GM12878 (cell line): ENCODE data around the gene MYBPC2. TPM values are rescaled to one million over a fixed set of nuclear protein-coding genes. Genes with fewer than 3 reads are reported as not detected.

Experiments
- ATAC-seq: fragments of 200-7000 bp; cut with Tn5 transposase; 3 replicates; pipeline ENCODE4 v1.9.1; 2020; ENCODE audit warnings: mild to moderate bottlenecking, moderate library complexity
- BruUV-seq: library from RNA; stranded (reverse); fragments of 400-500 nt; replicated peaks from 2 replicates; lab custom pipeline; 2021; lab: Mats Ljungman, UMichigan
- CTCF ChIA-PET: fragments of 300-600 bp; sonication (Branson Sonifier 250); formaldehyde crosslinking; extraction: SDS; loops from one replicate; lab custom pipeline; 2021; ENCODE audit warnings: inconsistent platforms; lab: Yijun Ruan, JAX
- POLR2A ChIA-PET: fragments of 350-600 bp; formaldehyde crosslinking; extraction: SDS; loops from one replicate; lab custom pipeline; 2021; ENCODE audit warnings: inconsistent platforms; lab: Charles Lee
- RAD21 ChIA-PET: fragments of 300-600 bp; sonication (Branson Sonifier 250); formaldehyde crosslinking; loops from one replicate; lab custom pipeline; 2023; ENCODE audit warnings: antibody characterized with exemption; ENCODE audit not compliant: unreplicated experiment; lab: Charles Lee
- SMC1A ChIA-PET: fragments of 300-600 bp; sonication (Branson Sonifier 250); formaldehyde crosslinking; loops from one replicate; lab custom pipeline; 2023; ENCODE audit not compliant: unreplicated experiment, uncharacterized antibody; lab: Charles Lee
- DNase-seq: peaks from one replicate; pipeline ENCODE4 v3.0.0-alpha.2; 2011; ENCODE audit warnings: low read depth, low spot score
- FAIRE-seq: peaks from 3 replicates; lab custom pipeline; 2011; peaks lifted over from hg19 to GRCh38; lab: Jason Lieb, UNC
- H2AFZ ChIP-seq: 2 replicates; pipeline ENCODE4 v1.6.0; 2011; ENCODE audit warnings: low read depth, low read length, control low read depth; ENCODE audit not compliant: control insufficient read depth
- H3K27ac ChIP-seq: 2 replicates; pipeline ENCODE4 v1.5.1; 2011; ENCODE audit warnings: control low read depth; ENCODE audit not compliant: control insufficient read depth, insufficient read depth
- H3K27me3 ChIP-seq, 2 experiments: replicated peaks in 1 of 2; 2 replicates each; pipeline versions ENCODE4 v1.6.0 to v1.6.1; 2011; ENCODE audit warnings: low read length in 1 of 2; ENCODE audit not compliant: control insufficient read depth in 2 of 2, insufficient read depth in 2 of 2
- H3K36me3 ChIP-seq, 2 experiments: 2 replicates each; pipeline ENCODE4 v1.5.1; 2011; ENCODE audit warnings: low read length in 1 of 2; ENCODE audit not compliant: control insufficient read depth in 2 of 2, insufficient read depth in 2 of 2
- H3K4me1 ChIP-seq: 2 replicates; pipeline ENCODE4 v1.6.1; 2011; ENCODE audit warnings: mild to moderate bottlenecking, low read length, moderate library complexity, mixed read lengths; ENCODE audit not compliant: control insufficient read depth, insufficient read depth
- H3K4me2 ChIP-seq: 2 replicates; pipeline ENCODE4 v1.6.0; 2011; ENCODE audit warnings: control low read depth; ENCODE audit not compliant: control insufficient read depth, insufficient read depth
- H3K4me3 ChIP-seq: fragments of 200-600 bp; sonication (generic); 2 replicates; pipeline ENCODE4 v1.5.1; 2016
- H3K79me2 ChIP-seq: 2 replicates; pipeline ENCODE4 v1.6.0; 2011; ENCODE audit warnings: low read length; ENCODE audit not compliant: control insufficient read depth, insufficient read depth
- H3K9ac ChIP-seq: 2 replicates; pipeline ENCODE4 v1.8.0; 2011; ENCODE audit warnings: low read length, control low read depth, mixed read lengths; ENCODE audit not compliant: control insufficient read depth, insufficient read depth
- H3K9me3 ChIP-seq: replicated peaks from 3 replicates; pipeline ENCODE4 v1.5.1; 2011; ENCODE audit warnings: mild to moderate bottlenecking, low read length; ENCODE audit not compliant: control insufficient read depth, insufficient read depth
- H4K20me1 ChIP-seq: 2 replicates; pipeline ENCODE4 v1.6.0; 2011; ENCODE audit not compliant: control insufficient read depth, insufficient read depth
- CBFB ChIP-seq: IDR thresholded peaks from 2 replicates; pipeline ENCODE4 v1.6.1; 2016; ENCODE audit warnings: antibody characterized with exemption, low read depth
- DPF2 ChIP-seq: fragments of 450-650 bp; IDR thresholded peaks from 2 replicates; pipeline ENCODE4 v1.6.1; 2017; ENCODE audit warnings: mild to moderate bottlenecking
- IKZF2 ChIP-seq, 2 experiments: fragments of 450-650 bp; IDR thresholded peaks; 2 replicates each; pipeline ENCODE4 v1.6.1; 2017; ENCODE audit warnings: mild to moderate bottlenecking in 2 of 2, moderate library complexity in 2 of 2
- IRF4 ChIP-seq: IDR thresholded peaks from 2 replicates; pipeline ENCODE4 v1.6.1; 2011; ENCODE audit warnings: low read depth, low read length
- MTA2 ChIP-seq: fragments of 450-650 bp; IDR thresholded peaks from 2 replicates; pipeline ENCODE4 v1.6.1; 2016; ENCODE audit warnings: low read depth, mild to moderate bottlenecking, moderate library complexity
- NR2F1 ChIP-seq: fragments of 450-650 bp; conservative IDR thresholded peaks from 2 replicates; pipeline ENCODE4 v1.6.1; 2017; ENCODE audit warnings: mild to moderate bottlenecking
- PAX8 ChIP-seq: fragments of 450-650 bp; IDR thresholded peaks from 2 replicates; pipeline ENCODE4 v1.6.1; 2017; ENCODE audit warnings: mild to moderate bottlenecking, moderate library complexity
- POLR2AphosphoS2 ChIP-seq: IDR thresholded peaks from 2 replicates; pipeline ENCODE4 v1.6.1; 2011; ENCODE audit warnings: low read depth, mild to moderate bottlenecking, low read length, improper control_type of control experiment, moderate library complexity
- RUNX3 ChIP-seq: IDR thresholded peaks from 2 replicates; pipeline ENCODE4 v1.6.1; 2012; ENCODE audit warnings: low read length, inconsistent platforms
- SMAD1 ChIP-seq: fragments of 450-650 bp; IDR thresholded peaks from 2 replicates; pipeline ENCODE4 v1.6.1; 2018; ENCODE audit warnings: mild to moderate bottlenecking, low read depth; ENCODE audit not compliant: partially characterized antibody
- SMAD5 ChIP-seq: IDR thresholded peaks from 2 replicates; pipeline ENCODE4 v1.6.1; 2016; ENCODE audit warnings: antibody characterized with exemption, low read depth
- SREBF1 ChIP-seq: IDR thresholded peaks from 2 replicates; pipeline ENCODE4 v1.6.1; 2012; ENCODE audit warnings: mild to moderate bottlenecking, low read length
- STAT3 ChIP-seq: IDR thresholded peaks from 2 replicates; pipeline ENCODE4 v1.6.1; 2011; ENCODE audit warnings: low read depth, low read length, improper control_type of control experiment
- TBL1XR1 ChIP-seq: IDR thresholded peaks from 2 replicates; pipeline ENCODE4 v1.6.1; 2012; ENCODE audit warnings: low read depth, low read length, improper control_type of control experiment
- TCF7 ChIP-seq: IDR thresholded peaks from 2 replicates; pipeline ENCODE4 v1.6.1; 2014; ENCODE audit warnings: antibody characterized with exemption, borderline replicate concordance
- ZNF274 ChIP-seq: IDR thresholded peaks from one replicate; pipeline ENCODE4 v1.8.0; 2011; ENCODE audit not compliant: insufficient read length, insufficient read depth
- WGBS: methylation state at CpG from one replicate; pipeline ENCODE4 v1.1.6; 2016; ENCODE audit warnings: low lambda C conversion rate; ENCODE audit not compliant: insufficient replicate concordance, insufficient coverage; ENCODE audit errors: missing lambda C conversion rate; 5-methylcytosine and 5-hydroxymethylcytosine counted together
- in situ Hi-C: fragments of 300-500 bp; cut with MboI; formaldehyde crosslinking; loops from 9 replicates; pipeline ENCODE4 v1.14.3; 2018; ENCODE audit warnings: mixed read lengths
- intact Hi-C: fragments of 100-400 bp; cut with micrococcal nuclease; formaldehyde crosslinking; loops from one replicate; pipeline ENCODE4 v1.14.2; 2022; ENCODE audit not compliant: unreplicated experiment
- polyA plus RNA-seq, 11 experiments: library from polyadenylated mRNA; depleted of rRNA in 4 of 11; unstranded in 6 of 11; stranded (reverse) in 5 of 11; fragments of >200 nt; fragmentation: Nextera tagmentation in 4 of 11; fragmentation: Illumina TruSeq in 1 of 11; extraction: Ambion mirVana in 4 of 11; extraction: Trizol in 1 of 11; gene quantifications; 1 replicate in 1 of 11; 2 replicates in 10 of 11; pipeline versions ENCODE4 v1.2.1 to v1.2.3, GENCODE V29; 2011 to 2016; ENCODE audit warnings: inconsistent platforms in 2 of 11, missing spikeins in 2 of 11, low read depth in 1 of 11
- total RNA-seq, 4 experiments: library from RNA; depleted of rRNA in 3 of 4; stranded (reverse); fragments of >200 nt in 3 of 4; fragmentation: Illumina TruSeq in 1 of 4; extraction: Trizol in 1 of 4; gene quantifications; 2 replicates each; pipeline versions ENCODE4 v1.2.1 to v1.2.3, GENCODE V29; 2013 to 2021
- TF ChIP-seq, protein P1 (sequence below): IDR thresholded peaks from 2 replicates; pipeline ENCODE4 v1.6.1; 2011; ENCODE audit warnings: low read depth, low read length, improper control_type of control experiment, borderline replicate concordance
- TF ChIP-seq, protein P2 (sequence below): fragments of 450-650 bp; IDR thresholded peaks from 2 replicates; pipeline ENCODE4 v1.6.1; 2016; ENCODE audit warnings: mild to moderate bottlenecking
- TF ChIP-seq, protein P3 (sequence below): IDR thresholded peaks from 2 replicates; pipeline ENCODE4 v1.6.1; 2012; ENCODE audit warnings: low read depth, low read length, improper control_type of control experiment

Gene MYBPC2
- total and polyA plus RNA-seq, 10 of the 15 experiments (the other 5 are each of a cell fraction or from before 2014, with no cell fraction given): 0.09 to 2.6 (median 0.61) TPM

DNA sequence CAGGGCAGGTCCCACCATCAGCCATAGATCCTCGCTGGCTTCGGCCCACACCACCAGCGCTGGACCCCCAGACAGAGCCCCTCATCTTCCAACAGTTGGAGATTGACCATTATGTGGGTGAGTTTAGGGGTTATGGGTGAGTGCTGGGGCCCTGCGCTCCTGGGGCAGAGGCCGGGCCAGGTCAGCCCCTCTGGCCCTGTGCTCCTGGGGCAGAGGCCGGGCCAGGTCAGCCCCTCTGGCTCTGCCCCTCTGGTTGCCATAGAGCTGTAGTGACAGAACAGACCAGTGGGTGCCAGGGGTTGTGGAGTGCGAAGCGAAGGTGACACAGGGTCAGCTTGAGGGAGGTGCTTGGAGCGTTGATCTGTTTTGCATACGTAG is 33.3 kb upstream of the MYBPC2 start:
- ChIA-PET POLR2A (interaction anchor here (0.6 kb wide), 1 partner anchor 410 kb away, joined by 3 read pairs; no protein-coding TSS in a partner anchor), RAD21 (interaction anchor here (0.9 kb wide), 1 partner anchor 14 kb away, joined by 5 read pairs; no protein-coding TSS in a partner anchor), CTCF (no interaction called here), SMC1A (interaction anchor here (0.9 kb wide), 1 partner anchor 30 kb away, joined by 3 read pairs; no protein-coding TSS in a partner anchor)
- in situ Hi-C loops: no loop called here
- Histone ChIP-seq H2AFZ (no peak overlapping the region), H3K36me3 (peaks cover 0 to 34% of the 10 kb centered on the region in 2 experiments; a peak in 2 of 4 replicates), H3K4me2 (no peak overlapping the region), H3K27me3 (no peaks in the 10 kb centered on the region), H3K4me1 (no peaks in the 10 kb centered on the region), H3K9ac (no peak overlapping the region), H3K9me3 (no peaks in the 10 kb centered on the region), H4K20me1 (no peaks in the 10 kb centered on the region), H3K79me2 (no peaks in the 10 kb centered on the region; the same call in 1 of the 2 replicates), H3K27ac (no peak overlapping the region), H3K4me3 (no peak overlapping the region)
- TF ChIP-seq, protein P1, sequence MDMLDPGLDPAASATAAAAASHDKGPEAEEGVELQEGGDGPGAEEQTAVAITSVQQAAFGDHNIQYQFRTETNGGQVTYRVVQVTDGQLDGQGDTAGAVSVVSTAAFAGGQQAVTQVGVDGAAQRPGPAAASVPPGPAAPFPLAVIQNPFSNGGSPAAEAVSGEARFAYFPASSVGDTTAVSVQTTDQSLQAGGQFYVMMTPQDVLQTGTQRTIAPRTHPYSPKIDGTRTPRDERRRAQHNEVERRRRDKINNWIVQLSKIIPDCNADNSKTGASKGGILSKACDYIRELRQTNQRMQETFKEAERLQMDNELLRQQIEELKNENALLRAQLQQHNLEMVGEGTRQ: no peak
- TF ChIP-seq IRF4: no peak
- no peak for TF ChIP-seq SREBF1
- no peak for TF ChIP-seq PAX8
- TF ChIP-seq SMAD5: no peak
- no peak for TF ChIP-seq DPF2
- no peak for TF ChIP-seq NR2F1
- TF ChIP-seq TBL1XR1: no peak
- no peak for TF ChIP-seq TCF7
- no peak for TF ChIP-seq CBFB
- TF ChIP-seq IKZF2 (IDR thresholded peaks at IDR 0.05): no peak
- TF ChIP-seq MTA2: no peak
- TF ChIP-seq, protein P2, sequence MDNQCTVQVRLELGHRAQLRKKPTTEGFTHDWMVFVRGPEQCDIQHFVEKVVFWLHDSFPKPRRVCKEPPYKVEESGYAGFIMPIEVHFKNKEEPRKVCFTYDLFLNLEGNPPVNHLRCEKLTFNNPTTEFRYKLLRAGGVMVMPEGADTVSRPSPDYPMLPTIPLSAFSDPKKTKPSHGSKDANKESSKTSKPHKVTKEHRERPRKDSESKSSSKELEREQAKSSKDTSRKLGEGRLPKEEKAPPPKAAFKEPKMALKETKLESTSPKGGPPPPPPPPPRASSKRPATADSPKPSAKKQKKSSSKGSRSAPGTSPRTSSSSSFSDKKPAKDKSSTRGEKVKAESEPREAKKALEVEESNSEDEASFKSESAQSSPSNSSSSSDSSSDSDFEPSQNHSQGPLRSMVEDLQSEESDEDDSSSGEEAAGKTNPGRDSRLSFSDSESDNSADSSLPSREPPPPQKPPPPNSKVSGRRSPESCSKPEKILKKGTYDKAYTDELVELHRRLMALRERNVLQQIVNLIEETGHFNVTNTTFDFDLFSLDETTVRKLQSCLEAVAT: no peak
- no peak for TF ChIP-seq SMAD1
- no peak for TF ChIP-seq STAT3
- no peak for TF ChIP-seq RUNX3
- no peak for TF ChIP-seq POLR2AphosphoS2
- no peak for TF ChIP-seq ZNF274
- TF ChIP-seq, protein P3, sequence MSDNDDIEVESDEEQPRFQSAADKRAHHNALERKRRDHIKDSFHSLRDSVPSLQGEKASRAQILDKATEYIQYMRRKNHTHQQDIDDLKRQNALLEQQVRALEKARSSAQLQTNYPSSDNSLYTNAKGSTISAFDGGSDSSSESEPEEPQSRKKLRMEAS: no peak
- no TSS peak for BruUV-seq
- FAIRE-seq (no peak), DNase-seq (no peak), ATAC-seq (no peak)
- 99% methylated on average over 10 of the region's 10 CpGs for WGBS
- intact Hi-C loops: no loop called here
